Measurements from ENCODE around the gene GRIK5.
"Not testable (repeated sequence)": the region's sequence is repeated elsewhere in the genome, so short reads cannot be mapped to it uniquely, and the experiment has no call there.

GRIK5 gene

GRCh38 chr19:42054205-42054604 is 15.8 kb downstream of the GRIK5 start:
- FAIRE-seq (no peak), DNase-seq (ENCODE audit: insufficient read length, low spot score) (no peak)
- TF ChIP-seq POLR2A (IDR thresholded peaks at IDR 0.05; ENCODE audit: low read depth, low read length): no peak
- TF ChIP-seq SPI1 (IDR thresholded peaks at IDR 0.05; ENCODE audit: low read depth, low read length): no peak
- TF ChIP-seq TAF1 (IDR thresholded peaks at IDR 0.05; ENCODE audit: low read depth, low read length): no peak
- no peak for TF ChIP-seq POLR2AphosphoS5 (IDR thresholded peaks at IDR 0.05; ENCODE audit: low read depth, low read length)
- no peak for TF ChIP-seq PAX5 (IDR thresholded peaks at IDR 0.05; ENCODE audit: insufficient read depth, low read length, severe bottlenecking)
- TF ChIP-seq POU2F2 (IDR thresholded peaks at IDR 0.05; ENCODE audit: low read depth, low read length): no peak

DNA sequence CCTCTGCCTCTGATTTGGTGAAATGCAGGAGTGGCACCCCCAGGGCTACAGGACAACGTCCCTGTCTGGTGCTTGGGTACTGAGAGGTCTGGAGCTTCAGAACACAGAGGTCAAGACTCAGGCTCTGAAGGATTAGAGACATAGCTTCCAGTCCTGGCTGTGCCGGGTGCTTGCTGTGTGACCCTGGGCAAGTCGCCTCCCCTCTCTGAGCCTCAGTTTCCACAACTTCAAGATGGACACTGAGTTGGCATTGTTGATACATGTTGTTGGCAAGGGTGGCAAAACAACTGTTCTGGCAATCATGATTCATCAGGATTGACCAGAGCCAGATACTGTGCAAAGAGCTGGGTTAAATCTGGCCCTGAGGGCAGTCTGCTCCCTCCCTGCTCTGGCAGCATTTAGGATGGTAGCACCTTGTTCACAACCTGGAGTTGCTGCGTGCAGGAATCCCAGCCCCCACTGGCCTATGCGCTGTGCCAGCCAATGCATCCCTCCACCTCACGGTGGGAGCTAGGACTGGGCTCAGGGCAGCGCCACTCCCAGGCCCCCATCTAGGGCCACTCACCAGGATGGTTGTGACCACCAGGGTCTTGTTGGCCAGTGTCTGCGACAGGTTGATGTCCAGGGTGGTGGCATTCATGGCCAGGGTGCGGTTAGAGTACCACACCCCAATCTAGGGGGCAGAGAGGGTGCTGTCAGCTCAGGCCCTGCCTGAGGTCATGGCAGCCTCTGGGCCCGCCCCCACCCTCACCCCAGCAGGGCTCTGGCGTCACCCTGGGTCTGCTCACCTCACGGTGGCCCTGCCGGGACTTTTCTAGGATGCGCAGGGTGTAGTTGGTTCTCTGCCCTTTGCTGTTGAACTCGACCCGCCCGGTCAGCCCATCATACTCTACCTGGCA is 16.7 kb downstream of the GRIK5 start:
- DNase-seq (ENCODE audit: insufficient read length, low spot score) (no peak), FAIRE-seq (no peak)
- TF ChIP-seq POU2F2 (IDR thresholded peaks at IDR 0.05; ENCODE audit: low read depth, low read length) (no peak), PAX5 (IDR thresholded peaks at IDR 0.05; ENCODE audit: insufficient read depth, low read length, severe bottlenecking) (no peak), POLR2A (IDR thresholded peaks at IDR 0.05; ENCODE audit: low read depth, low read length) (no peak)

- FAIRE-seq (no peak), DNase-seq (ENCODE audit: insufficient read length, low spot score) (no peak)
- TF ChIP-seq POLR2A (IDR thresholded peaks at IDR 0.05; ENCODE audit: low read depth, low read length): no peak
- TF ChIP-seq TAF1 (IDR thresholded peaks at IDR 0.05; ENCODE audit: low read depth, low read length): no peak
Observed at GRCh38 chr19:42052241-42052863, 17.7 kb downstream of the GRIK5 start.

DNA sequence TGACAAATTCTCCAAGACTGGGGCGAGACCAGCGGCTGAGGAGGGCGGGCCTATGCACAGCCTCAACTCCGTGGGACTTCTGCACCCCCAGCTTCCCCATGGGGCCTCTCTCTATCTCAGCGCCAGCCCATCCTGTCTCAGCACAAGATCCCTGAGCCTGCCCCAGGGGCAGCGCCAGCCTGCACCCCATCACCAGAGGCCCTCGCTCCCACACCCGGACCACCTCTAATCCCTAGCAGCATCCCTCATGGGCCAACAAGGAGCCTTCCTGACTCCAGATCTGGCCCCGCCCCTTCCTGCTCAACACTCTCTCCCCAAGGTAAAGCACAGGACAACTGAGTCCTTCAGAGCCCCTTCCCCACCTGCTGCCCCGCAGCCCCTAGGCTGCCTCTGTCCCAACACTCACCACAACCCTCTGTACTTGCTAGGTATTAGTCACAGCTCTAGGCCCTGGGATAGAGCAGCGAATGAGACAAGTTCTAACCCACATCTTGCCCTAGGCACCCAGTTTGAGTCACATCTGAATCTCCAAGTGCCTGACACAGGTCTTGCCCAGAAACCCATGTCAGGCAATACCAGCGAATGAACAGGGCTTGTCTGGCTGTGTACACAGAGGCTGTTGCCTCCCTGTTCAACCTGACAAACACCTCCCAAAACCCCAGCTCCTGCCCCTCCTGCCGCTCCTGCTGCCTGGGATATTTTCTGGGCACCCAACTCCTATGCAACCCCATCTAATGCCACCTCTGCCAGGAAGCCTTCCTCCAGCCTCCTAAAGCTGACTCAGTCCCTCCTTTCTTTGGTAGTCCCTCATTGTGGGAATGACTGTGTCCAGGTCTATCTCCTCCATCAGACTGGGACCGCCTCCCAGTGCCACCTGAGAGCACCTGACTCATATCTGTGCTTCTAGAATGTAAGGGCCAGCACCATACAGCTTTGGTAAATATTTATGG is 18.6 kb downstream of the GRIK5 start:
- TF ChIP-seq POU2F2 (IDR thresholded peaks at IDR 0.05; ENCODE audit: low read depth, low read length): no peak
- TF ChIP-seq POLR2A (IDR thresholded peaks at IDR 0.05; ENCODE audit: low read depth, low read length): no peak
- no peak for TF ChIP-seq SPI1 (IDR thresholded peaks at IDR 0.05; ENCODE audit: low read depth, low read length)
- no peak for TF ChIP-seq POLR2AphosphoS5 (IDR thresholded peaks at IDR 0.05; ENCODE audit: low read depth, low read length)
- TF ChIP-seq PAX5 (IDR thresholded peaks at IDR 0.05; ENCODE audit: insufficient read depth, low read length, severe bottlenecking): no peak
- no peak for TF ChIP-seq TAF1 (IDR thresholded peaks at IDR 0.05; ENCODE audit: low read depth, low read length)
- FAIRE-seq: peak; percentile 45
- DNase-seq (ENCODE audit: insufficient read length, low spot score): no peak

GRCh38 chr19:42048992-42049391 is 21.0 kb downstream of the GRIK5 start:
- FAIRE-seq (no peak), DNase-seq (ENCODE audit: insufficient read length, low spot score) (no peak)
- TF ChIP-seq POLR2A (IDR thresholded peaks at IDR 0.05; ENCODE audit: low read depth, low read length): no peak
- no peak for TF ChIP-seq POU2F2 (IDR thresholded peaks at IDR 0.05; ENCODE audit: low read depth, low read length)
- no peak for TF ChIP-seq POLR2AphosphoS5 (IDR thresholded peaks at IDR 0.05; ENCODE audit: low read depth, low read length)
- TF ChIP-seq SPI1 (IDR thresholded peaks at IDR 0.05; ENCODE audit: low read depth, low read length): no peak
- TF ChIP-seq PAX5 (IDR thresholded peaks at IDR 0.05; ENCODE audit: insufficient read depth, low read length, severe bottlenecking): no peak
- no peak for TF ChIP-seq TAF1 (IDR thresholded peaks at IDR 0.05; ENCODE audit: low read depth, low read length)

GRCh38 chr19:42045575-42045974 is 24.4 kb downstream of the GRIK5 start:
- DNase-seq (ENCODE audit: insufficient read length, low spot score) (no peak), FAIRE-seq (no peak)
- TF ChIP-seq POLR2A (IDR thresholded peaks at IDR 0.05; ENCODE audit: low read depth, low read length) (no peak), PAX5 (IDR thresholded peaks at IDR 0.05; ENCODE audit: insufficient read depth, low read length, severe bottlenecking) (no peak), SPI1 (IDR thresholded peaks at IDR 0.05; ENCODE audit: low read depth, low read length) (no peak), TAF1 (IDR thresholded peaks at IDR 0.05; ENCODE audit: low read depth, low read length) (no peak), POLR2AphosphoS5 (IDR thresholded peaks at IDR 0.05; ENCODE audit: low read depth, low read length) (no peak), POU2F2 (IDR thresholded peaks at IDR 0.05; ENCODE audit: low read depth, low read length) (no peak)

DNA sequence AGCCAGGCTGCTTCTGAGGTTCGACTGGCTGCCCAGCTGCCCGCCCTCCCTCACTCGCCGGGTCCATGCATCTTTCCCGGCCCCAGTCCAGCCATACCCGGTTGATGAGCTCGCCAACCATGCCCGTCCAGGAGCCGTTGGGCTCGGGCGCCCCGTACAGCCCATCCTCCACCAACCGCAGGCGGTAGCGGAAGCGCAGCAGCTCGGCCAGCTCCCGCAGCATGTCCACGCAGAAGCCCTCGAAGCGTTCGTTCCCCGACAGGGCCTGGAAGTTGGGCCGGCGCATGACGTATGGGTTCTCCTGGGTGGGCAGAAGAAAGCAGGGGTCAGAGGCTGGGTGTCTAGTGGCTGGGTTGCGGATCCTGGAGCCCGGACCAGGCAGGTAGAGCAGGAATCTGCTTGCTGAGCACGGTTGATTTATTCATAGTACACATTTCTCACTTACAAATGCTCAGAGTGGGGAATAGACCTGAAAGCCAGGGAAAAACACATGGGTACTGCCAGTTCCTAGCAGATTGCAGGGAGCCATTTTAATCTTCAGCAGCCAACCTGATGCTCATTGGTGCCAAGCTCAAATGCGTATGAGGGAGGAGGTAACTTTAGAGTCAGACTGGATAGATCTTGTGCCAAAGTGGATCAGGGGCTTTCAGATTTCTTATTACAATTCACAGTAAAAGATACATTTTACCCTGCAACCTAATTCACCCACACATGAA is 27.4 kb downstream of the GRIK5 start:
- no peak for DNase-seq (ENCODE audit: insufficient read length, low spot score)
- no peak for FAIRE-seq
- no peak for TF ChIP-seq POLR2AphosphoS5 (IDR thresholded peaks at IDR 0.05; ENCODE audit: low read depth, low read length)
- no peak for TF ChIP-seq POLR2A (IDR thresholded peaks at IDR 0.05; ENCODE audit: low read depth, low read length)
- TF ChIP-seq SPI1 (IDR thresholded peaks at IDR 0.05; ENCODE audit: low read depth, low read length): no peak
- no peak for TF ChIP-seq POU2F2 (IDR thresholded peaks at IDR 0.05; ENCODE audit: low read depth, low read length)
- no peak for TF ChIP-seq PAX5 (IDR thresholded peaks at IDR 0.05; ENCODE audit: insufficient read depth, low read length, severe bottlenecking)
- no peak for TF ChIP-seq TAF1 (IDR thresholded peaks at IDR 0.05; ENCODE audit: low read depth, low read length)

- DNase-seq (ENCODE audit: insufficient read length, low spot score); FAIRE-seq: not testable (repeated sequence)
Observed at GRCh38 chr19:42040491-42040890, 29.5 kb downstream of the GRIK5 start.

DNA sequence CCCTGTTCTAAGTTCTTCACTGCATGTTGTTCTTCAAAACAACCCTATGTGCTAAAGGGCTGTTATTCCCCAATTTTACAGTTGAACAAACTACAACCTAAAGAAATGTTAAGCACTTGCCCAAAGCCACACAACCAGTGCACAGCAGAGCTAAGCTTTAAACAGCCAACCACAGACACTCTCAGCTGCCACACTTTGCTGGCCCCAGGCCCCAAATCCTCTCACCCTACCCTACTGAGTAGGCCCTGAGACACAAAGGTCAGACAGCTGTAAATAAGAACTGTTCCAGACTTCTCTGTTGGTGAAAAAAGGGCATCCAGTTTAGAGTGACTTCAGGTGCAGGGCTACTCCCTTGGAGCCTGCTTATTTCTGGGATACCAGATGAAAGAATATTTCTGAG is 30.0 kb downstream of the GRIK5 start:
- DNase-seq (ENCODE audit: insufficient read length, low spot score): no peak
- FAIRE-seq: no peak
- TF ChIP-seq SPI1 (IDR thresholded peaks at IDR 0.05; ENCODE audit: low read depth, low read length) (no peak), POLR2A (IDR thresholded peaks at IDR 0.05; ENCODE audit: low read depth, low read length) (no peak), PAX5 (IDR thresholded peaks at IDR 0.05; ENCODE audit: insufficient read depth, low read length, severe bottlenecking) (no peak)

Measured in GM12891 (cell line).